ENCODE results near the gene BIN1.

Gene BIN1

DNA sequence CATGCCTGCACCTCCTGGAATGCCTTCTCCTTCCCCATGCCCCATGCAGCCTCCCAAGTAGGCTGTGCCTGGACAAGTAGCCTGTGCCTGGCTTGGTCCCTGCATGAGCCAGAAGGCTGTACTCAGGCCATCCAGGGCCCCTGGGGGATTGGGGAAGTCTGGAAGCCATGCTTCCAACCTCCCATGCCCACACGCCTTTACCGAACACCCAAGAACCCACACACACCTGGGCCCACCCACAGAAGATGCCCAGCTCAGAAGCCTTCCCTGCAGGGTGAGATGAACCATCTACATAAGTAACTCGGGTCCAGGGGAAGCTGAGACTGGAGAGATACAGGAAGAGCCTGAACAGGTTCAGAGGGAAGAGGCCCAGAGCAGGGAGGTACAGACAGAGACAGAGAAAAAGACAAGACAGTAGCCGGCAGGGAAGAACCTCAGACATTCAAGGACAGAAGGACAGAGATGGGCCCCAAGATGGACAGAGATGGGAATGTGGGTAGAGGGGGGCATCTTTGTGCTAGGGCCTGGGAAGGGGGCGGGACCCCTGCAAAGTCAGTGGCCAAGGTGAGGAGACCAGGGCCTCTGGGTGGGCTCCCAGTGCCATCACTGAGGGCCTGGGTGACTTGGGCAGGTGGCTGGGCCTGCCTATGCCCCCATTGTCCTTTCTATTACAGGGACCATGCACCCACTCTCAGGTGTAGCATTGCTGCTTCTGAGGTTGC is 4.3 kb downstream of the BIN1 start:
- DNase-seq: no peak

DNA sequence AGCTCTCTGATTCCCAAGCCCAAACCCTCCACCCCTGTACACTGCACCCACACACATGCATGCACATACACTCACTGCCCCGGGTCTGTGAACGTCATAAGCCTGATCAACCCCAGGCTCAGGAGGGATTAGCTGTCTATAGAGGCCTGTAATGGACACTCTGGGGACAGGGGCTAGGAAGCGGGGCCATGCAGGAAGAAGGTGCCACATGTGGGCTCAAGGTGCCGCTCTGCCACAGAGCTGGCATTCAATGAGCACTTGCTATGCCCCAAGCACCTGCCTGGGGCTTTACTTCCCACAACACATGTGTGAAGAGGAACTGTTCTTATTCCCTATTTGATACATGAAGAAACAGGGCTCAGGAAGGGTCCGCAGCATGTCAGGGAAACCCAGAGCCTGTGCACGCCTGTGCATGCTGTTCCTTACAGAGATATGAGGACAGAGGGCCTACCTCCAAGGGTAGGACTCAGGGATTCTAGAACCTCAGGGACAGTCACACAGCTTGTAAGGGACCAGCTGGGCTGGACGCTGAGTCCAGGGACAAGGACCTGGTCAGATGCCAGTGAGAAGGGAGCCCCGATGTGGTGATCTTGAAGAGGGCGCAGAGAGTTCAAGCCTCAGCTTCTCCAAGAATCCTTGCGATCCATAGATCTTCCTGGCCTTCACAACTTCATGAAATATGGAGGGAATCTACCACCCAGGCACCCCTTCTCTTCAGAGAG is 5.0 kb downstream of the BIN1 start:
- DNase-seq: no peak

DNA sequence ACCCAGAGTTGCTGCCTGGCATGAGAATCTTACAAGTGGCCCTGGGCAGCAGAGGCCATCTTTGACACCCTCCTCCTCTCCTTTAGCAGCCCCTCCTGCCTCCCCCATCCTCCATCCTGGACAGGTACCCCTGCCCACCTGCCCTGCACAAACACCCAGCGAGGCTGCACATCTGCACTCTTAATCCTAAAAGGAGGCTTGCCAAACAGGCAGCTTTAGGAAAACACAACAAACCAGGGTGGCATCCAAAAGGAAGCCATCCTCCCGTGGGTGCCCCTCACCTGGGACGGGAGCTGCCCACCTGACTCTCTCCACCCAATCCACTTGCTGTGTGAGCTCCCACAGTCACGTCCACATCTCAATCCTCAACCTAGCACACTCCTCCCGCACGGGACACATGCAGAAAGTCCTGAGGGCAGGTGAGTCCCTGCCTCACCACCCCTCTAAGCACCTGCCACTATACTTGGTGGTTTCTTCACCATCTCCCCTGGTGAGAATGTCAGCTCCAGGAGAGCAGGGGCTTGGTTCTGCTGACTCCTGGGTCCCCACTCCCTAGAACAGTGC is 5.8 kb downstream of the BIN1 start:
- no peak for DNase-seq

DNA sequence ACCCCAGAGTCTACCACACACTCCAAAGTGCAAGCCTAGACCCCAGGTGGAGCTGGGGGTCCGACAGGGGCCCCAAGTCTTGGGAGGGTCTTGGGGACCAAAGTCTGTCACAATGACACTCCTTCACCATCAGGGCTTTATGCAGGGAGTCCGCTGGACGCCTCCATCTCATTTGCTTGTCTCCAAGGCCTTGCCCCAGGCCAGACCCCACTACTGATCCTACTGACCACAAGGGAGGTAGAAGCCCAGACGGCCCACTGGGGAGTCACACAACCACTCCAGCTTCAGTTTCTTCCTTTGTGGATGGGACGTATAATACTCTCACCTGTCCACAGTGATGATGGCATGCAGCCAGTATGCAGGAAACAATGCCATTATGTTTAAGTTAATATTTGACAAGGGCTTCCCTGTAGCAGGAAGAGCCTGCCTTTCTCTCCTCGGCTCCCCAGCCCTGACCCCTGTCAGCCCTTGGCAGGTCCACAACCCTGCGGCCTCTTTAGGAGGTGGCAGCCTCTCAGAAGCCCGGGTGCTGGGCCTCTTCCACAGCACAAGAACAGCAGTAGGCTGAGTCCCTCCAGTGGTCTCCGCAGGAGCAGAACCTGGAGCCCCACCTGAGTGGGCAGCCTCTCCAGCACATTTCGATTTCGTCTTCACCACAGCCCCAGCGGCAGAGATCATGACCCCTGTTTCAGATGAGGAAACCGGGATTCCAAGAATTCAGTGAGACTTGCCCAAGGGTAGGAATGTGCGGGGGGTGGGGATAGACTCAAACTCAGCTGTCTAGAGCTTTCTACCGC is 6.5 kb downstream of the BIN1 start:
- DNase-seq: no peak

DNA sequence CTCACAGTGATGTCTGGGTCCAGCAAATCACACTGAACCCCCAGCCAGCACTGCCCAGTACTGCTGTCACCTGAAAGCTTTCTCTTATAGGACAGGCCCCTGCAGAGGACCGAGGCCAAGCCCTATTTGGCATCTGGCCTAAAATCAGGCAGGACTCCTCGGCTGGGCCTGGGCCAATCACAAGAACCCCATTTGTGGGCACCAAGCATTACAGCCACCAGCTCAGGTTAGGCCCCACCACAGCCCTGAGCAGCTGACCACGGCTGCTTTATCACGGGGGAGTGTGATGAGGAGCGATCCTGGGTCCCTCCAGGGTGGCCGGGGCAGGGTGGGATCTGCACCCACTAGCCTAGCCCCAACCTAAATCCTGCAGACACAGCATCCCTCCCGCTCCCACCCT is 8.2 kb downstream of the BIN1 start:
- DNase-seq: no peak

DNA sequence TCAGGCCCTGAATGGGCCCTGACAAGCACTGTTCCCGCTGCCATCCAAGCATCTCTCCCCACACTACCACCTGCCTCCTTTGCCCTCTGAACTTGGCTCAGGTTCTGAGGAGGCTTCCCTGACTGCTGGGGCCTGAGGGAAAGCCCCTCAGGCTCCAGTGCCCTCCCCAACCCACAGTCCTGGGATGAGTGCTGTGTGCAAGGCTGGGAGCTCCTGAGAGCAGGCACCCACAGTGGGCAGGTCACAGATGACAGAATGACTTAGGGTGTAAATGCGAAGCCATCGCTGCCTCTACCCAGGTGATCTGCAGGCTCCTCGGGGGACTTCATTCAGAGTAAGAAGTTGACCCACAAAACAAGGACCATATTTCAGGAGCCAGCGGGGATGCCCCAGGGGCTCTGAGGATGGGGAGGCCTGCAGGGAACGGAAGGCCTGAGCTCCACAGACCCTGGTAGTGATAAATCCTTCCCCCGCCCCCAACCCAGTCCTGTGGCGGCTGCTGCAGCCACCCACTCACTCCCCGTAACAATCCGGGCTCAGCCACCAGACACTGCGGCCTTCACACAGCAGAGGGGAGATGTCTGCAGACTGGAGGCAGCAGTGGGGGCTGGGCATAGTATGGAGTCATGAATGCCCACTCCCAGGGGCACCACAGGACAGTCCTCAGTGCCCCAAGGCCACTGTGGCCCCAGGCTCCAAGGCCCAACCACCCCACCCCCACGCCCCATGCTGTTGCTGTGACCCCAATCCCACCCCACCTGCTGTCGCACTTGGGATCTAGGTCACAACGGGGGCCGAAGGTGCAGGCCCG is 8.9 kb downstream of the BIN1 start:
- DNase-seq: no peak

DNA sequence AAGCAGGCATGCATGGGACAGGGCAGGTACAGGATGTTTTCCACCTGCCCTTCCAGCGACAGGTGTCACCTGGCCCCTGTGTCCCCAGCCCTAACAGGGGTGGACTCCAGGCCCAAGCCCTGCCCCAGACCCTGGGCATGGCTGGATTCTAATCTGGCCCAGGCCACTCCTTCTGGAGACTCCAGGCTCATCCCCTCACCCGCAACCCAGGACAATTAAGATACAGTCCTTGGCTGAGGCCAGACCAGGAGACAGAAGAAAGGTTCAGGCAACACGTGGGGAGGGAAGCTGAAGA is 9.5 kb downstream of the BIN1 start:
- DNase-seq: no peak

DNA sequence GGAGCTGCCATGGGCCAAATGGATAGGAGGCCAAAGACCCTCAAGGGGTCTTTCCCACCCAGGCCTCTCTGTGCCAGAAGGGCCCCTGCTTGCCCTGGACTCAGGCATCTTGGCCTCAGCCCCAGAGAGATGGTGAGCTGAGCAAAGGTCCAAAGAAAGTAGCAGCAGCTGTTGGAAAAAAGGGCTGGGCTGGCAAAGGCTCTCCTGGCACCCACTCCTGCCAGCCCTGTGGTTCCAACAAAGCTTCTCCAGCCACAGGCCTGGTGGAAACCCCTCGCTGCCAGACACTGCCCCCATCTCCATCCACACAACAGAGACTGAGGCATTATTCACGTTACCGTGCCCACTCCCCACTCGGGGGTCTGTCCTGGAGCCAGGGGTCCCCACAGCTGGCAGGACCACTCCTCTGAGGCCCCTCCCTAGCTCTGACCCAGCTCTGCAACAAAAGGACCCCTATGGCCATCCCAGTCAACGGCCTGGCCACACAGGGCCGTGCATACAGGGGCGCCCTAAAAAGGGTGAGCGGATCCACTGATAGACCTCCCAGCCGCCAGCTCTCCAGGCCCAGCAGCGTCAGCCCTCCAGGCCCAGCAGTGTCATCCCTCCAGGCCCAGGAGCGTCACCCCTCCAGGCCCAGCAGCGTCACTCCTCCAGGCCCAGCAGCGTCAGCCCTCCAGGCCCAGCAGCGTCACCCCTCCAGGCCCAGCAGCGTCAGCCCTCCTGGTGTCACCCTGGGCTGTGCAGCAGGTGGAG is 10.1 kb downstream of the BIN1 start:
- DNase-seq: no peak

DNA sequence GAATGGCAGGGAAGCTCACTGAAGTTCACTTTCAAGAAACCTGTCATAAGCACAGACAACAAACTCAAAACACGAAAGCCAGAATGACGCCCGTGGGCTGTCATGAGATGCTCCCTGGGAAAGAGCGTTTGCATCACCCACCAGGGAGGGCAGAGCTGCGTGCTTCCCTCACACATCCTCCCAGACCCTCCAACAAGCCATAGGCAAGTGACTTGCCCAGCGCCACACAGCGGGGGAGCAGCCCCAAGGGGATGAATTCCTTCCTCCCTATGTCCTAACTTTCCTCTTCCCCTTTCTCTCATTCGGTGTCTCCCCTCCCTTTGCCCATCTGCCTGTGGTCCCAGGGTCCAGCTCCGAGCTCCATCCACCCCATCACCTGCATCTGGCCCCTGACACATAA is 10.7 kb downstream of the BIN1 start:
- DNase-seq: no peak

DNA sequence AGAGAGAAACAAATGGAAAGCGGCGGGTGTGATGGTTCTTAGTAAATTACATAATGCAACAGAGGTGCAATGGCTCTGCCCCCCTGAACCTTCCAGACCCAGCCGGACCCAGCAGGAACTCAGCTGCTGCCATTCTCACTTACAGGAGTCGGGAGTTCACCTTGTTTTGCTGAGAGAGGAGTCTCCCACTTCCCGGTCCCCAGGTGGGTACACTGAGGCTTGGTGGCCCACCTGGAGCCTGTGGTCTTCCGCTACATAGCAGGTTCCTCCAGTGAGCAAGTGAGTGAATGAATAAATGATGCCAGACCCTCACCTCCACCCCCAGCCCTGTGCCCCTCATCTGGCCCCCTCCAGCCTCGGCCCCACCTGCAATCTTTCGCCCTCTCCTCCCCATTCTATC is 11.2 kb downstream of the BIN1 start:
- no peak for DNase-seq

DNA sequence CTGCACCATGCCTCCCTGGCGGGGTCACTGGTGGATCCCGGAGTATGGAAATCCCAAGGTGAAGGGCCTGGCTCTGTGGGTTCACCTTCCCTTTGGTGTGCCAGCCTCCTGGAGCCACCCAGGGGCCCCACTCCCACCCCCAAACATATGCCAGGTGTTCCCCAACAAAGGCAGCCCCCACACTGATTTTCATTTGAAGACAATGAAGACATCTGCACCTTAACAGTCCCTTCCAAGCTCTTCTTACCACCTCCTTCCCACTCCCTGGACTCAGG is 11.7 kb downstream of the BIN1 start:
- DNase-seq: no peak

DNA sequence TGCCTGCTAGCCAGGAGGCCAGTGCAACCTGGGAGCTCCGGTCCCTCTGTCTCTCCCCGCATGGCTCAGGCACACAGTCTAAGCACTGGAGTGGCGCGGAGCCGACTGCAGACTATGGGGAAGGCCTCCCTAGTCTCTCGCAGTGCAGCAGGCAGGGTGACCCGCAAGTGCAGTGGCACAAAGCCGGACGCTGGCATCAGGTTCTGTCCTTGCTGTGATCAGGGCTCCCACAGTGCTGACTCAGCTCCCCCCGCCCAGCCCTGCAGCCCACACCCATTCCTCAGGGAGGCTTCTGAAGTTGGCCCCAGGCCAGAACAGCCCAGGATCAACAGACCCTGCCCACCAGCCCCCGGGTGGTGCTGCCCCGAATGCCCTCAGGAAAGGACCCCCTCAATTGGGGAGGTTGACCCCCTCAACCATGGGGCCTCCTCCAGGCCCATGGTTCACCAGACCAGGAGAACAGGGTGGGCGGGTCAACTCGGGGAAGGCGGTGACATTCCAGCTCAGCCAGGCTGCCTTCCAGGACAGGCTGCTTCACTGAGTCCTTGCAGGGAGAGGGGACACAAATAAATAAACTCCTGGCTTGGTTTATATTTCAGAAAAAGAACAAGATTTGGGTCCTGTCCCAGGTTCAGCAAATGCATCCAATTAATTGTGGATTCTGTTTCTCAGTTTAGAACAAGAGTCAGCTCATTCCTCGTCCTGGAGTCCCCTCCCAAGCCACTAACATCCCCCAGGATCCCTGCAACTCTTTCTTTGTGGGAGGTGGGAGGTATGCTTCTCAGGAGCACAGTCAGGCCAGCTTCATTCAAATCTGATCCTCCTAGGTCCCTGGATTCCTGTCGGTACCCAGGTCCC is 12.2 kb downstream of the BIN1 start:
- no peak for DNase-seq

DNA sequence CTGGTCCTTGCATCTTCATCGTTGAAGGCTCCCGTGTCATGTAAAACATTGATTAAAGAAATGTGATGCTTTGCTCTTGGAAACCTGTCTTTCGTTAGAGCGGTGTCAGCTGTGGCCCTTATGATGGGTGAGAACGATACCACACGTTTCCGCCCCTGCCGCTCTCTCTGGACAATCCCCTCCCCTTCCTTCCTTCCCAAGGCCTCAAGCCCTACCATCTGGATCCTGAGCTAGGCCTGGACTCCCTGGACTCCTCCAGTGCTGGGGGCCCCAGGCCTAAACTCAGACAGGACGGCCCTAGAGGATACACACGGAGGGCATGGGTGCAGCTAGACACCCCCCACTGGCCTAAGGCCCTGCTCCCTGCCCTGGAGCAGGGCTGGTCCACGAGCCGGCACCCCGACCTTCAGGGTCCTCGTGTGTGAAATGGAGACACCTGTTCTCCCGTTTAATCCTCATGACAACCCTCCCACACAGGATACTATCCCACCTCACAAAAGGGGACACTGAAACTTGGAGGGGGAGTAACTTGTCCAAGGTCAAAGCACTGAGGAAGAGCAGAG is 13.2 kb downstream of the BIN1 start:
- peak; percentile 83 for DNase-seq

DNA sequence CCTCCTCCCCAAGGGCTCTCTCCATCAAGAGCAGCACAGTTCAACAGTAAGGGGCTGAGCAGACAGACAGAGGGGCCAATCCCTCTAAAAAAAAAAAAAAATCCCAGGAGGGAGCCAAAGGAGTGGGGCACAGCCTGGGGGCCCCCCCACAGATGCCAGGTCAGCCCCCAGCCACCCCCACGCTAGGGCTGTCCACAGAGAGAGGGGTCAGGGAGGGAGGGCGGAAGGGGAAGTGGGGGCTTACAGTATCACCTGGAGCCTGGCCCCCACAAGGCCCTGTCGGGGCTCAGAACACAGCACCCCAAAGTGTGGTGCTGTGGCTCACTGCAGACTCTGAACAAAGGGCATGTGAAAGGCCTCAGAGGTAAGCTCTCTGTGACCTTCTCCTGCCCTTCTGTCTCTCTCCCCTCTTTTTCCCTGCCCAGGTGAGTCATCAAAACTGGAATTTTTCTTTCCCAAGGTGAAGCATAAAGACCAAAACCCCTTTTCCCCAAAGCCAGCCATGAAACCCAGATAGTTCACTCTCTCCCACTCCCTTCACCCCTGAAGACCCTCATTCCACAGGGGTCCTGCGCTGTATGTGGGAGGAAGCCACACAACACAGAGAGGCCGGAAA is 13.9 kb downstream of the BIN1 start:
- DNase-seq: no peak

DNA sequence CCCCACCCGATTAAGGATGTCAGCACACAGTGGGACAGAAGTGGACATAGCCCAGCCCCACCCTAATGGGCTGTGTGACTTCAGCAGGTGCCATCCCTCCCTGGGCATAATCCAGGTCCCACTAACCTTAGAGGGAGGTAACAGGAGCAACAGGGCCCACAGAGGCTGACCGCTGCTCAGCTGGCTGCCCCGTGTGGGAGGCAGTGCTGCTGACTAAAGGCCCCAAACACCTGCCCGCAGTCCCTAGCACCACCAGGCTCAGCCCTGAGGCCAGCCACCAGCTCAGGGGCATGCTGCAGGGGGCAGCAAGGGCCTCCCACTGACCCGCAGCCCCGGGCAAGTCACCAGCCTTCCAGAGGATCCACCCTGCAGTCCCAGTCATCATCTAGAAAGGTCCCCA is 14.6 kb downstream of the BIN1 start:
- no peak for DNase-seq

DNA sequence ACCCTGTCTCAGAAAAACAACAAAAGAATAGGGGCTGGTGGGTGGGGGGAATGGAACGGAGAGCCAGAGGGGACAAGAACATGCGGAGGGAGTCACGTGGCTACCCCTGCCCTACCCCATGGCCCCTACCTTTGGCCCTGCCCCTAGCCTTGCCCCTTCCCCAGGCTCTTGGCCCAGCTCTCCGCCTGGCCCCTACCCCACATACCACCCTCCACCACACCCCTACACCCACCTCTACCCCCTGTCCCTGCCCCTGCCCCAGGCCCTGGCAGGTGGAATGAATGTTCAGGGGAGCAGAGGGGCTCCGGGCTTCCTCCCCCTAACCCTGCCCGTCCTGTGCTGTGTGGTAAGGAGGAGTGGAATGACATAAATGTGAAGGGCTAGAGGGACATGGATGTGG is 15.1 kb downstream of the BIN1 start:
- DNase-seq: no peak

DNA sequence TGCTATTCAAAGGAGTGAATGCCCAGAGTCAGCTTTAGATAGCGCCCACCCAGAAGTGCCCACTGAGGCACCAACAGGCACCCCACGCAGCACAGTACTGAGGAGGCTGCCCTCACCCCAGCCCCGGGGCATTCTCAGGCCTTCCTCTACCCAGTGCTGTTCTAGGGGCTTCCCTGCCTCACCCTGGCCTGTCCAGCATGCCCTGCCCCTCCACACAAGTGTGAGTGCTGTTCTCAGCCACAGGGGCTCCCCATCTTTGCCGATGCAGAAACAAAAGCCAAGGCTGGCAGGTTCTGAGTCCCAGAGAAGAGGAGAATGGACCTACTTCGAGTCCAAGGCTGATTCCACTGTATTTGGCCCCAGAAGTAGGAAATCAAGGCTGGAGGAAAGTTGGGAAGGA is 15.8 kb downstream of the BIN1 start:
- no peak for DNase-seq

DNA sequence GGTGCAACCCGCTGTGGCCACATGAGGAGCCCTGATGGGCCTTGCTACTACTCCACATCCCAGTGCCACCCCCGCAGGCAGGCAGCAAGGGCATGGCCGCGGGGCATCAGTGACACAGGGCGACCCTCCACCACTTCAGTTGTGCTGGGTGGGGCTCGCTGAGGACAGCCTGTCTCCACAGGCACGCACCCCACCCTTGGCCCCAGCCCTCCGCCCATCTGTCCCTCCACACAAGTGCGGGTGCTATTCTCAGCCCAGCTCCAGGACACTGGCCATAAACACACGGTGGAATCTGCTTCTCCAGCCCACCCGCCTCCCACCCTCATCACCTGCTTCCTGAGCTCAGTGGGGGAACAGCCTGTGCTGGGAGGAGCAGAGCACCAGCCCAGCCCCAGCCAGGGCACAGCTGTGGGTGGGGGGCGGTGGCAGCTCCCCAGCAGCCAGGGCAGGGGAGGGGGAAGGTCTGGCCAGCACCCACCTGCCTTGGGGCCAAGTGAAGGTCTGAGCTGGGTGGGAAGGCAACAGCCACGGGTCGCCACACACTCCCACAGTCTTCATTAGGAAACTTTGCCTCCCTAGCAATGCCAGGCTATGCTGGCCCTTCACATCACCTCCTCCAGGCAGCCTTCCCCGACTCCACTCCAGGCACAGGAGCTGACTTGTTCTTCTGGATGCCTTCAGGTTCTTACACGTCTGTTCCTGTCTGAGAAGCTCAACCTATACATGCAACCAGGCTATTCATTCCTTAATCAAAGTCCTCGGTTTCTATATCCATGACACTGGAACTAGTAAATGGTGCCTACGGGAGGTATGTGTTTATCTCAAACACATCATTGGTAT is 16.5 kb downstream of the BIN1 start:
- DNase-seq: no peak

DNA sequence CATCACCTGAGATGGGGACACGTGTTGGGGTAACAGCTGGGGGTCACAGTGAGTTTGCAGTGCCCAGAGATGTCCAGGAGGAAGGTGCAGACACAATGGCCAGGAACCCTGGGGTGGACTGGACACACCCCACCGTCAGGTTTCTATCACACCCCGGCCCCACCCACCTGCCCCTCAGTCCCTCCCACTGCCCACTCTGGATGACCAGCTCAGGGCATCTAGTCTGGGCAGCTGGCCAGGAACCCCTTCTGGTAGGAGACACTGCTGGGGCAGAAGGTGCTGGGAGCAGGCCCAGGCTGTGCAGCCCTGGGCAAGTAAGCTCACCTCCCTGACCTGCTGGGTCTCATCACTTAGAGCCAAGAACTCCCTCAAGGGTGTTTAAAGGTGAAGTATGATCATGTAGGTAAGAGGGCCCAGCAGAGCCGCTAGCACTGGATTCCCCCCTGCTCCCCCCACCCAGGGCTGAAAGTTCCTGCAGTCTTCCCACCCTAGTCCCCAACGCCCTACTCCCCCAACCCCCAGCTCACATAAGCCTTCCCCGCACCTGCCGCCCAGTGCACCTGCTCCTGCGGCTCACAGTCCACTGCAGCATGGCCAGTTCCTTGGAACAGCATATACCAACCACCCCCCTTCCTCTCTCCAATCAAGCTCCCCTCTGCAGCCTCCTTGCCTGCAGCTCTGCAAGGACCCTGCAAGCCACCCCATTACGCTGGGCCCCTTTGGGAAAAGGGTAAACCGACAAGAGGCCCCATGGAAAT is 17.3 kb downstream of the BIN1 start:
- no peak for DNase-seq
